AG08396 (cell line): ENCODE measurements around the gene BCL11B.

Source experiments
- DNase-seq: peaks from one replicate; pipeline ENCODE4 v3.0.0; 2012; ENCODE audit warnings: low spot score, mixed read lengths

The BCL11B gene

DNA sequence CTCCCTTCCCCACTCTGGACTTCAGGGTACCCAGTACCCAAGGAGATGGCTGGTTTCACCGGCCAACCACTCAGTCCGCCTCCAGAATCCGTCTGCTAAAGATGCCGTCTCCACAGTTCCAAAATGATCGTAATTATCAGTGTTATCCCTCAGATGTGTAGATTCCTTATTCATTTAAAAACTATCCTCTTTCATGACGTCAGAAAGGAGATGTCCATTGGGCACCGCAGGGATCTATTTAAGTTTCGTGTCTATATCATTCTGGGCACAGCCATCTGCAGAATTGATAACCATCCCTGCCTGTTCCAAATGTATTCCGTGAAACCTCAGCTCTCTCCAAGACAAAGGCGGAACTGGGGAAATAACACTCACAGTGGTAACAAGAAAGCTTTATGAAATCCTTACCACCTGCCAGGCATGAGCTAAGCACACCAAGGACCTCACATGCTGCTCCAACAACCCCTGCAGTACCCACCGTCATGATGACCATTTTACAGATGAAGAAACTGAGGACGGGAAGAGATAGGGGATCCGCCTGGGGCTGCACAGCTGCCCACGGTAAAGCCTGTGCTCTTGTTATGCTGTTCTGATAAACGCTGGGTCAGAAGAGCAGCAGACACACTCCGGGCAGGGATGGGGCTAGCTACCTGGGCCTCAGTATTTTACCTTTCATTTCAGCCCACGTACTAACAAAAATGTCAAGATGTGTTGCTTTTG is 90.0 kb downstream of the BCL11B start:
- DNase-seq = no peak

DNA sequence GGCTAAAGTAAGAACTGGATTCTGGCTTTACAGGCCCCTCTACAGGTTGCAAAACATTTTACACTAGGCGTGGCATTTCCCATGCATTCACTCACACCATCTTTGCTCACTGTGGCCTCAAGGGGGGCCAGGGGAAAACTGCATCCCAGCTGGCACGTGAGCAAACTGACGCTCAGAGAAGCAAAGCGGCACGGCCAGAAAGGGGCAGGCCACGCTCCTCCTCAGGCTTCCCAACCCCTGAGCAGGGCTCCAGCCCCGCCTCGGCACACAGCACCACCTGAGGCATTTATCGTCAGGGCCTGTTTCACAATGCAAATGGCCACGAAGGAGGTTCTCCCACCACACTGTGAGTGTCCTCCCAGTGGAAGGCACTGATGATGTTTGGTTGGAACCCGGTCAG is 90.8 kb downstream of the BCL11B start:
- DNase-seq = no peak

GRCh38 chr14:99179946-99180345 is 92.1 kb downstream of the BCL11B start:
- DNase-seq = no peak

DNA sequence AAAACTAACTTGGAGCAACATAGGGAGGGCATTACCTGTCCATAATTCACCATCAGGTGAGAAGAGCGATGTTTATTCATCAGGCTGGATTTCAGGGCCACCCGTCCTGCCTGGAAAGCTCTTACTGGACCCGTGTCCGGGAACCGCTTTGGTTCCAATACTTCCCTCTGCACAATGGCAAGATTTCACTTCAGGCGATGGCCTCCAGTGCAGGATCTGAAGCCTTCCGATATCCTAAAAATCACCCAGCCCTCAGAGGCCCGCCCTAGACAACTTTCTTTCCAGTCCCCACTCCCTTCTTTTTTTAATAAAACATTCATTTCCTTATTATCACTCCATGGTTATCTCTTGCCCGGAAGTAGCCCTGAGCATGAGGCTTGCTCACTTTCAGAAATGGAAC is 92.5 kb downstream of the BCL11B start:
- DNase-seq = no peak

- DNase-seq = no peak
These were observed 93.8 kb downstream of the BCL11B start for GRCh38 chr14:99177886-99178835.

- no peak for DNase-seq
These were observed 94.8 kb downstream of the BCL11B start for GRCh38 chr14:99177046-99177655.

DNA sequence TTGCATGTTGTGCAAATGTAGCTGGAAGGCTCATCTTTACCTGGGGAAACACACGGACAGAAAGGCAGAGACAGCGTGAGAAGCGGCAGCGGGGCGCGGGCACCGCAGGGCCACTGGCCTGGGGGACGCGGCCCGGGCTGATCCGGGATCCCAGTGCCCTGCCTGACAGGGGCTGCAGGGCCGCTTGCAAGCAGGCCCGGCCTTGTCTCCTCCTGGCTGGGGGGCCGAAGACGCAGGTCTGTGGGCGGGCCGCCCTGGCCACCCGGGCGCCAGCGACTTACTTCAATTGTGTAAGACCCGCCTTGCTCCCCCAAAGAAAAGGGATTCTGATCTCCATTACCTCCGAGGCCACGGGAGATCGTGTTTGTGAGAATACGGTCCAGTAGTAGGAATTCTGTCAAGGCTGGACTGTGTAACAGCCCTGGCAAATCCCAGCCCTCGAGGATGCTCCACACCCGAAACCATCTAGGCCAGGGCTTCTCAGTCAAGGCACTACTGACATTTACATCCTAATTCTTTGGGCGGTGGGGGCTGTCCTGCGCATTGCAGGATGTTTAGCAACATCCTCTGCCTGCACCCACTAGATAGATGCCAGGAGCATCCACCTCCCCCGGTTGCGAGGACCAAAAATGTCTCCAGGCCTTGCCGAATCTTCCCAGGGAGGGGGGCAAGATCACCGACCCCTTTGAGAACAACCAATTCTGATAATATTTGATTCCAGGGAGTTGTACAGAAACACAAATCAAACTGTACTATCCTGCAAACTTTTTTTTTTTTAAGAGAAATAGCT is 95.6 kb downstream of the BCL11B start:
- no peak for DNase-seq

- no peak for DNase-seq
These were observed 96.5 kb downstream of the BCL11B start for GRCh38 chr14:99175331-99176155.

DNA sequence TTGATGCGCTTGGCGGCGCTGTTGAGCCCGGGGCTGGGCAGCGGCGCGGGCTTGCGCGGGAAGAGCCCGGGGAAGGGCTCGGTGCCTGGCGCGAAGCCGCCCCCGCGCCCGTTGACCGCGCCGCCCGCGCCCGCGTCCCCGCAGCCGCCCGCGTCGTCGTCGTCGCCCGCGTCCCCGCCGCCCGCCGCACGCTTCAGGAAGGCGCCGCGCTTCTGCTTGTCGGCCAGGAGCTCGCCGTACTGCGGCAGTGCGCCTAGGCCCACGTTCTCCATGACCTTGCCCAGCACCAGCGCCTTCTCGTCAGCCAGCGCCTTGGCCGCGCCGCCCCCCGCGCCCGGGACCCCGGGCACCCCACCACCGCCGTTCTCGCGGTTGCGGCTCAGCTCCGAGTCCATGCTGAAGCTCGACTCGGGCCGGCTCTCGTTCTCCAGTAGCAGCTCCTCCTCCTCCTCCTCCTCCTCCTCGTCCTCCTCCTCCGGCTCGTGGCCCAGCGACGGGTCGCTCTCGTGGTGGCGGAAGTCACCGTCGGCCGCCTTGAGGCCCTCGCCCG is 97.2 kb downstream of the BCL11B start:
- DNase-seq = no peak

- no peak for DNase-seq
These were observed 97.8 kb downstream of the BCL11B start for GRCh38 chr14:99174081-99174769.

- no peak for DNase-seq
These were observed 98.5 kb downstream of the BCL11B start for GRCh38 chr14:99173506-99173905.

- DNase-seq = no peak
These were observed 98.9 kb downstream of the BCL11B start for GRCh38 chr14:99173086-99173485.

- no peak for DNase-seq
These were observed 100.6 kb downstream of the BCL11B start for GRCh38 chr14:99171396-99171795.

DNA sequence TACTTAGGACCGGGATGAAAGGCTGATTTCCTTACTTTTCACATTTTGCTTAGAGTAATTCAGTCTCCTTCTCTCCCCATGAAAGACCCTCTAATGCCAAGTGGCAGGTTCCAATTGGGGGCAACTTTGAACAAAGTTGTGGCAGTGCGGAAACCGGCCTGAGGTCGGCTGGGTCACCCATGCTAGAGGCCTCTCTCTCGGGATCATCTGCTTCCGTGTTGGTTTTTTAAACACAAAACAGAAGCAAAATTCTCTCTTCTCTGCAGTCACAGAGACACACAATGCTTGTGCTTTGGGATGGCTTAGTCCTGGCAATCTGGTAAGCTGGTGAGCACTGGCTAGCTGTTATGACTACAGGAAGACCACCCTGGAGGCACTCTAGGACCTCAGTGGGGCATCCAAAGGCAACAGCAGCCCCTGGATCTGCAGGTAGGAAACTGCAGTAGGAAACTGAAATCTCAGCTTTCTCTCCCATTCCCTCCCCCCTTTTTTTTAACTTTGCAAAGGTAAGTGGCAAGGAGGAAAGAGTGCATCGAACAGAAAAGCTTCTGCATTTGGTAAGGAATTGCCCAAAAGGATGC is 102.1 kb downstream of the BCL11B start:
- DNase-seq = no peak

DNA sequence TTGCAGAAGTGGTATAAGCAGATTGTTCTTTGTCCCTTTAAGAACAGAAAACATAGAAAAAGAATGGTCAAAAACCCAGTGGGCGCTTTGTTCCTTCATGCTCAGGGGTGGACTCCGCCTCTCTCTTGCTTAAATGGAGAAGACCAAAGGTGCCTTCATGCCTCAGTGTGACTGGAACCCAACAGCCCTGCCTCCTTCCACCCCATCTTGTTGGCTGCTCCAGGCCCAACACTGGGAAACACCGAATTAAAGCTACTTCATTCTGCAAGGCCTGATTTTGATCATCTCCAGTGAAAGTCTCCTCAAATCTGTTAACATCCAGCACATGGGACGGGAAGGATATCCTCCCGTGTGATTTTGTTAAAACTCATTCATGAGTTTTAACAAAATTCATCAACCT is 103.7 kb downstream of the BCL11B start:
- DNase-seq = no peak

GRCh38 chr14:99166506-99166905 is 105.5 kb downstream of the BCL11B start:
- DNase-seq = no peak

- no peak for DNase-seq
These were observed 107.3 kb downstream of the BCL11B start for GRCh38 chr14:99164712-99165111.

- DNase-seq = no peak
These were observed 108.6 kb downstream of the BCL11B start for GRCh38 chr14:99163446-99163845.
